Heart left ventricle (tissue), 16 donors: Measurements from ENCODE around the gene EFCAB10. TPM values are rescaled to one million over a fixed set of nuclear protein-coding genes. Genes with fewer than 3 reads are reported as not detected.

Experiments
- ATAC-seq, 4 donors: fragments of 200-7000 bp; cut with Tn5 transposase; one replicate each; pipeline ENCODE4 v1.9.1; 2020 to 2022; ENCODE audit warnings: moderate library complexity in 4 of 4, mild to moderate bottlenecking in 3 of 4, moderate number of reproducible peaks in 1 of 4
- DNase-seq, 5 donors: peaks; one replicate each; pipeline ENCODE4 v3.0.0-alpha.2; 2020
- H3K27ac ChIP-seq, 12 donors: fragments of 200-600 bp; sonication (generic) in 4 of 12; one replicate each; pipeline versions ENCODE4 v1.5.0 to v1.8.0; 2016 to 2022; ENCODE audit warnings: mild to moderate bottlenecking in 2 of 12
- H3K27me3 ChIP-seq, 9 donors: fragments of 200-600 bp; sonication (generic) in 2 of 9; one replicate each; pipeline versions ENCODE4 v1.5.1 to v1.8.0; 2016 to 2022; ENCODE audit warnings: mild to moderate bottlenecking in 3 of 9
- H3K36me3 ChIP-seq, 9 donors: fragments of 200-600 bp; sonication (generic) in 2 of 9; one replicate each; pipeline versions ENCODE4 v1.5.0 to v1.8.0; 2018 to 2022; ENCODE audit warnings: mild to moderate bottlenecking in 2 of 9
- H3K4me1 ChIP-seq, 12 donors: fragments of 200-600 bp; sonication (generic) in 4 of 12; one replicate each; pipeline versions ENCODE4 v1.5.0 to v1.8.0; 2016 to 2022; ENCODE audit warnings: mild to moderate bottlenecking in 3 of 12
- H3K4me3 ChIP-seq, 12 donors: fragments of 200-600 bp; sonication (generic) in 4 of 12; one replicate each; pipeline versions ENCODE4 v1.5.0 to v1.8.0; 2017 to 2022; ENCODE audit warnings: mild to moderate bottlenecking in 9 of 12, moderate library complexity in 4 of 12
- H3K9me3 ChIP-seq, 12 donors: fragments of 200-600 bp; sonication (generic) in 4 of 12; one replicate each; pipeline versions ENCODE4 v1.5.0 to v1.8.0; 2016 to 2022; ENCODE audit warnings: mild to moderate bottlenecking in 1 of 12
- CTCF ChIP-seq, 12 donors: fragments of 200-600 bp; sonication (generic) in 4 of 12; IDR thresholded peaks; one replicate each; pipeline versions ENCODE4 v1.5.0 to v1.8.0; 2018 to 2022; ENCODE audit warnings: antibody characterized with exemption in 12 of 12, mild to moderate bottlenecking in 5 of 12
- POLR2A ChIP-seq, 2 donors: fragments of 450-650 bp; IDR thresholded peaks; one replicate each; pipeline ENCODE4 v1.6.1; 2017; ENCODE audit warnings: antibody characterized with exemption in 2 of 2, mild to moderate bottlenecking in 2 of 2, moderate library complexity in 2 of 2
- WGBS, 4 donors: extraction: QIAGEN DNeasy Blood & Tissue Kit in 2 of 4; methylation state at CpG; one replicate each; pipeline versions ENCODE4 v1.1.5 to v1.1.7; 2013 to 2018; 5-methylcytosine and 5-hydroxymethylcytosine counted together
- intact Hi-C, 10 donors: fragments of 100-400 bp; cut with DNase I; formaldehyde crosslinking; loops; one replicate each; pipeline versions ENCODE4 v1.11.1 to v1.14.2; 2022
- polyA plus RNA-seq, 2 donors: library from polyadenylated mRNA; stranded (reverse); fragments of 200-250 nt; gene quantifications; one replicate each; pipeline ENCODE4 v1.2.3, GENCODE V29; 2013
- total RNA-seq, 9 donors: library from RNA; depleted of rRNA in 2 of 9; stranded (reverse); fragments of >200 nt in 2 of 9; fragmentation: NEBNext Ultra II Directional in 3 of 9; extraction: Animal tissue kit (Norgen Biotek cat#: 25700) in 3 of 9; gene quantifications; one replicate each; pipeline versions ENCODE4 v1.1.0 to v1.2.4, GENCODE V29; 2016 to 2023
- donor health status: ischemic (EF 13 %, LVEDD 7.1; RV severe dilation, severe dysfunction).
- donor health status: healthy with polysubstance abuse.
- donor health status: DM: no; HTN: yes; CAD: no.
- donor health status: DM: no; HTN: no; CAD: no.
- donor health status: ischemic (EF 25% LVEDD 6.9; RV normal size, moderate dysfunction).
- donor health status: ischemic (EF 25% LVEDD 5.7; RV mildly dilated, moderate dysfunction).
- donor health status: healthy.
- donor health status: DM: yes; HTN: yes; CAD: no.
- donor health status: ischemic (EF 35%, LVEDD 5.7; RV mildly dilated, moderate dysfunction).
- donor health status: nonischemic (EF 11% LVEDD 7.7; RV severe dilation, severe dysfunction).
- donor health status: DM: yes; HTN: yes; CAD: no.
- donor health status: PGD.
- donor health status: ischemic (EF 29% LVEDD 5.4; RV normal size, mild dysfunction).
- donor health status: nonischemic (EF 23%, LVEDD 6.1; RV moderate dilation, normal function).

EFCAB10 gene
- total and polyA plus RNA-seq, 11 donors = not detected

GRCh38 chr7:105589356-105590077 lies 8.2 kb upstream of the EFCAB10 start:
- peak; percentile 28 to 57 (median 41) for TF ChIP-seq CTCF (IDR thresholded peaks at IDR 0.05)
- no peak for TF ChIP-seq POLR2A (IDR thresholded peaks at IDR 0.05)
- H3K4me3 ChIP-seq = no peak overlapping the region
- DNase-seq (peak in 4 of 5 donors; percentile 15 to 43 (median 32)), ATAC-seq (peak; percentile 52 to 88 (median 83))
- intact Hi-C loops = no loop called here
- peaks cover 0 to 11% (median 0%) of the 10 kb centered on the region in 12 donors for H3K4me1 ChIP-seq
- H3K36me3 ChIP-seq = no peaks in the 10 kb centered on the region
- no peaks in the 10 kb centered on the region for H3K27me3 ChIP-seq
- WGBS, 4 donors = 31 to 39% (median 37%) methylated on average over 6 of the region's 6 CpGs
- H3K27ac ChIP-seq = no peak overlapping the region
- H3K9me3 ChIP-seq = peaks cover 0 to 3% (median 0%) of the 10 kb centered on the region in 12 donors

- ATAC-seq (no peak), DNase-seq (no peak)
- WGBS, 4 donors = 68 to 76% (median 70%) methylated on average over 12 of the region's 12 CpGs
These were observed 6.8 kb upstream of the EFCAB10 start for GRCh38 chr7:105587909-105588635.

GRCh38 chr7:105585850-105586500 lies 4.7 kb upstream of the EFCAB10 start:
- no peak for TF ChIP-seq POLR2A (IDR thresholded peaks at IDR 0.05)
- no peak overlapping the region for H3K4me3 ChIP-seq
- intact Hi-C loops = no loop called here
- peaks cover 0 to 7% (median 0%) of the 10 kb centered on the region in 9 donors for H3K27me3 ChIP-seq
- WGBS, 4 donors = 66 to 75% (median 69%) methylated on average over 2 of the region's 2 CpGs
- DNase-seq (no peak), ATAC-seq (peak in 2 of 4 donors; percentile 29 to 47)
- H3K36me3 ChIP-seq = no peaks in the 10 kb centered on the region
- H3K9me3 ChIP-seq = peaks cover 0 to 14% (median 0%) of the 10 kb centered on the region in 12 donors
- H3K27ac ChIP-seq = no peak overlapping the region
- H3K4me1 ChIP-seq = peaks cover 0 to 16% (median 5%) of the 10 kb centered on the region in 12 donors

More at GRCh38 chr7:105587909-105588635, 6.8 kb upstream of the EFCAB10 start:
- TF ChIP-seq CTCF (IDR thresholded peaks at IDR 0.05) = no peak
- no peak for TF ChIP-seq POLR2A (IDR thresholded peaks at IDR 0.05)
- Histone ChIP-seq H3K27ac (no peak overlapping the region), H3K4me1 (peaks cover 0 to 11% (median 0%) of the 10 kb centered on the region in 12 donors), H3K27me3 (no peaks in the 10 kb centered on the region), H3K9me3 (peaks cover 0 to 14% (median 0%) of the 10 kb centered on the region in 12 donors), H3K36me3 (no peaks in the 10 kb centered on the region), H3K4me3 (no peak overlapping the region)
- intact Hi-C loops = no loop called here

- intact Hi-C loops = no loop called here
- 83 to 90% (median 84%) methylated on average over 5 of the region's 5 CpGs for WGBS, 4 donors
These were observed 2.9 kb upstream of the EFCAB10 start for GRCh38 chr7:105584165-105584564.

More at GRCh38 chr7:105584165-105584564, 2.9 kb upstream of the EFCAB10 start:
- no peak for TF ChIP-seq POLR2A (IDR thresholded peaks at IDR 0.05)
- no peak for TF ChIP-seq CTCF (IDR thresholded peaks at IDR 0.05)
- DNase-seq (no peak), ATAC-seq (no peak)
- Histone ChIP-seq H3K27me3 (peaks cover 0 to 7% (median 0%) of the 10 kb centered on the region in 9 donors), H3K9me3 (peaks cover 0 to 14% (median 0%) of the 10 kb centered on the region in 12 donors), H3K36me3 (no peaks in the 10 kb centered on the region), H3K27ac (no peak overlapping the region), H3K4me3 (no peak overlapping the region), H3K4me1 (peaks cover 0 to 13% (median 4%) of the 10 kb centered on the region in 12 donors)
